Activated CD8-positive, alpha-beta T cell treated with anti-CD3 and anti-CD28 coated beads for 36 hours (primary cell): ENCODE data around the gene STARD7. TPM values are rescaled to one million over a fixed set of nuclear protein-coding genes. Genes with fewer than 3 reads are reported as not detected.

Source experiments
- ATAC-seq: fragments of 200-7000 bp; cut with Tn5 transposase; one replicate; pipeline ENCODE4 v1.10.0; 2021; ENCODE audit warnings: mild to moderate bottlenecking, moderate library complexity
- CTCF ChIA-PET: fragments of 350-600 bp; sonication (Branson Sonifier 250); formaldehyde crosslinking; loops from one replicate; lab custom pipeline; 2021; ENCODE audit warnings: antibody characterized with exemption; lab: Charles Lee
- POLR2A ChIA-PET: fragments of 350-600 bp; sonication (Branson Sonifier 250); formaldehyde crosslinking; loops from one replicate; lab custom pipeline; 2021; ENCODE audit warnings: antibody characterized with exemption; lab: Charles Lee
- DNase-seq: peaks from one replicate; pipeline ENCODE4 v3.0.0-alpha.2; 2020
- H3K27ac Mint-ChIP-seq: one replicate; pipeline ENCODE4 v1.8.0; 2021; ENCODE audit warnings: mild to moderate bottlenecking, mixed read lengths
- H3K27me3 Mint-ChIP-seq: one replicate; pipeline ENCODE4 v1.8.0; 2021; ENCODE audit warnings: mixed read lengths
- H3K36me3 Mint-ChIP-seq: one replicate; pipeline ENCODE4 v1.8.0; 2021; ENCODE audit warnings: low read depth, mixed read lengths
- H3K4me1 Mint-ChIP-seq: one replicate; pipeline ENCODE4 v1.8.0; 2021; ENCODE audit warnings: low read depth, mixed read lengths
- H3K4me3 Mint-ChIP-seq: one replicate; pipeline ENCODE4 v1.8.0; 2021; ENCODE audit warnings: mild to moderate bottlenecking, moderate library complexity, mixed read lengths
- H3K9me3 Mint-ChIP-seq: one replicate; pipeline ENCODE4 v1.8.0; 2021; ENCODE audit warnings: mixed read lengths
- CTCF ChIP-seq: fragments of 200-600 bp; IDR thresholded peaks from one replicate; pipeline ENCODE4 v1.8.0; 2022; ENCODE audit warnings: antibody characterized with exemption, mild to moderate bottlenecking
- intact Hi-C: fragments of 100-400 bp; cut with micrococcal nuclease; formaldehyde crosslinking; loops from one replicate; pipeline ENCODE4 v1.10.0; 2022
- total RNA-seq, 2 experiments: library from RNA; stranded (reverse); gene quantifications; one replicate each; pipeline ENCODE4 v1.2.3, GENCODE V29; 2021

Gene STARD7
- total RNA-seq, 2 experiments from 2014 or later: 145 to 149 TPM

- Mint-ChIP-seq H3K9me3 (no peaks in the 10 kb centered on the region), H3K27ac (peak overlapping the region; percentile 94), H3K4me1 (peaks cover 29% of the 10 kb centered on the region), H3K4me3 (peak overlapping the region; percentile 98), H3K36me3 (peaks cover 34% of the 10 kb centered on the region), H3K27me3 (no peaks in the 10 kb centered on the region)
- ChIA-PET CTCF (interaction anchor here (0.7 to 14.1 kb wide), 10 partner anchors 10 to 149 kb away, joined by 3 to 540 read pairs (median 16); partner anchors contain the start of genes ADRA2B and ANKRD36C), POLR2A (interaction anchor here (1.9 to 14.8 kb wide), 5 partner anchors 9 to 126 kb away, joined by 9 to 690 read pairs (median 67); partner anchors contain the start of gene CIAO1)
- intact Hi-C loops: loop anchor here (10.0 kb wide), 2 partner anchors 184 to 394 kb away; partner anchors contain the start of genes ARID5A and ITPRIPL1
- no peak for TF ChIP-seq CTCF
- ATAC-seq (no peak), DNase-seq (no peak)
These were observed 67.5 kb downstream of the STARD7 start for GRCh38 chr2:96140941-96141623.

- Mint-ChIP-seq H3K4me3 (peak overlapping the region; percentile 7), H3K9me3 (no peaks in the 10 kb centered on the region), H3K4me1 (peaks cover 29% of the 10 kb centered on the region), H3K27me3 (no peaks in the 10 kb centered on the region), H3K27ac (peak overlapping the region; percentile 55), H3K36me3 (peaks cover 29% of the 10 kb centered on the region)
- no peak for TF ChIP-seq CTCF
- intact Hi-C loops: loop anchor here (1.0 to 5.0 kb wide), 2 partner anchors 35 to 123 kb away; no protein-coding TSS in a partner anchor
- no peak for ATAC-seq
- no peak for DNase-seq
- POLR2A ChIA-PET: interaction anchor here (0.8 to 14.8 kb wide), 8 partner anchors 8 to 69 kb away, joined by 3 to 690 read pairs (median 6); partner anchors contain the start of gene STARD7
- CTCF ChIA-PET: interaction anchor here (0.8 to 14.1 kb wide), 26 partner anchors 8 to 146 kb away, joined by 3 to 540 read pairs (median 5); partner anchors contain the start of genes ADRA2B and CIAO1
These were observed 69.4 kb downstream of the STARD7 start for GRCh38 chr2:96139181-96139758.

GRCh38 chr2:96138179-96139145, 70.2 kb downstream of the STARD7 start, which contains the start of gene ASTL:
Gene ASTL (minus strand): TSS chr2:96138502. CDS start chr2:96138436, 66 bp downstream.
- no peaks in the 10 kb centered on the region for H3K9me3 Mint-ChIP-seq
- POLR2A ChIA-PET: interaction anchor here (0.8 to 14.8 kb wide), 11 partner anchors 9 to 188 kb away, joined by 3 to 690 read pairs (median 4); partner anchors contain the start of gene STARD7
- intact Hi-C loops: loop anchor here (1.0 to 5.0 kb wide), 2 partner anchors 36 to 124 kb away; no protein-coding TSS in a partner anchor
- peak within 1 kb of the TSS; percentile 55 for H3K27ac Mint-ChIP-seq
- H3K27me3 Mint-ChIP-seq: no peaks in the 10 kb centered on the region
- ATAC-seq: peak; percentile 48
- H3K36me3 Mint-ChIP-seq: peaks cover 21% of the 10 kb centered on the region
- peak within 1 kb of the TSS; percentile 7 for H3K4me3 Mint-ChIP-seq
- peak; percentile 71 for TF ChIP-seq CTCF
- CTCF ChIA-PET: interaction anchor here (0.7 to 14.1 kb wide), 31 partner anchors 8 to 146 kb away, joined by 3 to 540 read pairs (median 5); partner anchors contain the start of genes ADRA2B and CIAO1
- peak; percentile 80 for DNase-seq
- peaks cover 29% of the 10 kb centered on the region for H3K4me1 Mint-ChIP-seq

GRCh38 chr2:96137321-96138178, 71.1 kb downstream of the STARD7 start:
- Mint-ChIP-seq H3K27me3 (no peaks in the 10 kb centered on the region), H3K27ac (no peak overlapping the region), H3K9me3 (no peaks in the 10 kb centered on the region), H3K4me3 (no peak overlapping the region), H3K36me3 (peaks cover 12% of the 10 kb centered on the region), H3K4me1 (peaks cover 27% of the 10 kb centered on the region)
- ChIA-PET CTCF (interaction anchor here (0.8 to 14.1 kb wide), 14 partner anchors 10 to 145 kb away, joined by 3 to 540 read pairs (median 4); partner anchors contain the start of gene ADRA2B), POLR2A (interaction anchor here (0.6 to 14.8 kb wide), 11 partner anchors 8 to 188 kb away, joined by 3 to 690 read pairs (median 5); partner anchors contain the start of gene DUSP2)
- no peak for ATAC-seq
- no peak for TF ChIP-seq CTCF
- intact Hi-C loops: loop anchor here (5.0 kb wide), 1 partner anchor 125 kb away; no protein-coding TSS in a partner anchor
- no peak for DNase-seq
